Loucy (cell line): Measurements from ENCODE around the gene TFAM.

Experiments used
- CTCF ChIP-seq: fragments of 200-600 bp; sonication (generic); conservative IDR thresholded peaks from 2 replicates; pipeline ENCODE4 v1.5.1; 2014; ENCODE audit warnings: mild to moderate bottlenecking, antibody characterized with exemption, low read length
- EZH2phosphoT487 ChIP-seq: fragments of 200-600 bp; IDR thresholded peaks from 2 replicates; pipeline ENCODE4 v1.6.1; 2018; ENCODE audit warnings: antibody characterized with exemption, mild to moderate bottlenecking, moderate library complexity, borderline replicate concordance

- TF ChIP-seq CTCF (no peak), EZH2phosphoT487 (no peak)
These were observed 12.6 kb downstream of the TFAM start for GRCh38 chr10:58397830-58398229.
